ENCODE data around the gene CYP26C1. TPM values are rescaled to one million over a fixed set of nuclear protein-coding genes. Genes with fewer than 3 reads are reported as not detected.
"Not testable (repeated sequence)": the region's sequence is repeated elsewhere in the genome, so short reads cannot be mapped to it uniquely, and the experiment has no call there.

Gene CYP26C1
- total RNA-seq, 1 experiment from 2014 or later, result not detected

DNA sequence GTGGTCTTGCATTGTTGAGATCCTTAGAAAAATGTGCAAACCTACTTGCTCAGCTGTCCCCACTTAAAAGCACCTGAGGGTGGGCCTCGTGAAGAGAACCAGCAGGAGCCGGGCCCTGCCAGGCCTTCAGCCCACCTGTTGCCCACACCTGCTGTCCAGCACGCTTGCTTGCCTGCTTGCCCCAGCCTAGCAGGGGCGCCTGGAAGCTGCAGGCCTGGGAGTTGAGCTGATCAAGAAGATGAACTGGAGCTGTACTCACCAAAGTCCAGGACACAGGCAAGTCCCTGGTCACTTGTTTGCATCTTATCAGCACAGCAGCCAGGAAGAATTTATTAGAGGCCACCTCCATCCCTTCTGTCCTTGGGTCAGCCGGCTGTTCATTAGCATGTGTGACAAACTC lies 36.3 kb downstream of the CYP26C1 start:
- no peak for DNase-seq (ENCODE audit: low read depth)
- in situ Hi-C loops (cut with HindIII; ENCODE audit: low pct_unique_long_range_greater_than_20kb, low sequenced_read_pairs), result no loop called here

- in situ Hi-C loops (cut with HindIII; ENCODE audit: low pct_unique_long_range_greater_than_20kb, low sequenced_read_pairs), result no loop called here
- DNase-seq (ENCODE audit: low read depth), result no peak
These were observed 36.8 kb downstream of the CYP26C1 start for GRCh38 chr10:93097386-93097785.

DNA sequence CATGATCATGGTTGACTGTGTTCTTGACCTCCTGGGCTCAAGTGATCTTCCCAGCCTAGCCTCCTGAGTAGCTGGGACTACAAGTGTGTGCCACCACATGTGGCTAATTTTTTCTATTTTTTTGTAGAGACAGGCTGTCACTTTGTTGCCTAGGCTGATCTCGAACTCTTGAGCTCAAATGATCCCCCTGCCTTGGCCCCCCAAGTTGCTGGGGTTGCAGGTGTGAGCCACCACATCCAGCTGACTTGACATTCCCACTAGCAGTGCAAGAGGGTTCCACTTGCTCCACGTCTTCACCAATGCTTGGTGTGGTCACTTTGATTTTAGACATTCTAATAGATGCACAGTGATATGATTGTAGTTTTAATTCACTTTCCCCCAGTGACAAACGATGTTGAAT lies 38.2 kb downstream of the CYP26C1 start:
- DNase-seq (ENCODE audit: low read depth), result no peak
- in situ Hi-C loops (cut with HindIII; ENCODE audit: low pct_unique_long_range_greater_than_20kb, low sequenced_read_pairs), result no loop called here

DNA sequence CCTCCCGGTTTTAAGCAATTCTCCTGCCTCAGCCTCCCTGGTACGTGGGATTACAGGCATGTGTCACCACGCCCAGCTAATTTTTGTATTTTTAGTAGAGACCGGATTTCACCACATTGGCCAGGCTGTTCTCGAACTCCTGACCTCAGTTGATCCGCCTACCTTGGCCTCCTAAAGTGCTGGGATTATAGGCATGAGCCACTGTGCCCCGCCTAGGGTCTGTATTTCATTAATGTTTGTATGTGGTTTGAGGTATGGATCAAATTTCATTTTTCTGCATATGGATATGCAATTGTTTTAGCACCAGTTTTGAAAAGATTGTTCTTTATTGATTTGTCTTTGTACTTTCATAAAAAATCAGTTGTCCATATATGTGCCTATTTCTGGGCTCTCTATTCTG lies 39.1 kb downstream of the CYP26C1 start:
- DNase-seq (ENCODE audit: low read depth), result no peak
- in situ Hi-C loops (cut with HindIII; ENCODE audit: low pct_unique_long_range_greater_than_20kb, low sequenced_read_pairs), result loop anchor here (10.0 kb wide), 1 partner anchor 195 kb away; no protein-coding TSS in a partner anchor

GRCh38 chr10:93101148-93101547 lies 40.5 kb downstream of the CYP26C1 start:
- not testable (repeated sequence) for DNase-seq (ENCODE audit: low read depth)
- in situ Hi-C loops (cut with HindIII; ENCODE audit: low pct_unique_long_range_greater_than_20kb, low sequenced_read_pairs), result loop anchor here (10.0 kb wide), 1 partner anchor 194 kb away; no protein-coding TSS in a partner anchor

GRCh38 chr10:93103953-93104352 lies 43.4 kb downstream of the CYP26C1 start:
- in situ Hi-C loops (cut with HindIII; ENCODE audit: low pct_unique_long_range_greater_than_20kb, low sequenced_read_pairs), result loop anchor here (10.0 kb wide), 1 partner anchor 191 kb away; no protein-coding TSS in a partner anchor
- DNase-seq (ENCODE audit: low read depth), result no peak

DNA sequence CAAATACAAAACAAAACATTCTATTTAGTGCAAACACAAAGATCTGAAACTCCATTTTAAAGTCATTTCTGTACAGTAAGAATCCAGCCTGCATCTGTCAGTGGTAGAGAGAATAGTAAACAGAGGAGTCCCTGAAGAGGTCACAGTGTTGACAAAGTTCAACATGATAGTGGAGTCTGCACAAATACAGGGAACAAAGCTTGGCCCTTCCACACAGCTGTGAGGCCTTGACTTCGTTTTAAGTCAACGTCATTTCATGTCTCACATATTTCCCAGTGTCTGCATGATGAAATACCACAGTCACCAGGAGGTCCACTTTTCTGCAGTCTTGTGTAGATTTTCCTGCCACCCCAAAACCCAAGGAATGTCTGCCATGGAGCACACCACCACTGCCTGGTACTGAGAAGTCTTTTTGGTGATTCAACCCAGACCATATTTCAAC lies 46.1 kb downstream of the CYP26C1 start:
- no peak for DNase-seq (ENCODE audit: low read depth)
- in situ Hi-C loops (cut with HindIII; ENCODE audit: low pct_unique_long_range_greater_than_20kb, low sequenced_read_pairs), result loop anchor here (10.0 kb wide), 1 partner anchor 188 kb away; no protein-coding TSS in a partner anchor

GRCh38 chr10:93110472-93111146 lies 50.0 kb downstream of the CYP26C1 start:
- in situ Hi-C loops (cut with HindIII; ENCODE audit: low pct_unique_long_range_greater_than_20kb, low sequenced_read_pairs), result no loop called here
- DNase-seq (ENCODE audit: low read depth), result no peak

DNA sequence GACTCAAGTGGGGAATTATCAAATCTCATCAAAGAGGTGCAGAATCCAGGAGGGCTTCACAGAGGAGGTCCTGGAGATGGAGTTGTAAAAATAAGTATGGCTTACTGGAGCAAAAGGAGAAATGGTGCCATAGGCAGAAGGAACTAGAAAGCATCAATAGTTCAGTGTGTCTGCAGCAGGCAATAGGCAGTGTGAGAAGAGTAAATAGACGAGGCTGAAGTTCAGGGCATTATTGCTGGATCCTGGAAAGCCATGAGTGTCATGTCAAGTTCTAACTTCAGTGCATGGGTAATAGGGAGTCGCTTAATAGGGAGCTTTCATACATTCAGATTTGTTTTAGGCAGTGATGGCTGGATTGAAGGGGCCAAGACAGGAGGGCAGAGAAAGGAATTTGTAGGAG lies 52.4 kb downstream of the CYP26C1 start:
- in situ Hi-C loops (cut with HindIII; ENCODE audit: low pct_unique_long_range_greater_than_20kb, low sequenced_read_pairs), result no loop called here
- no peak for DNase-seq (ENCODE audit: low read depth)

DNA sequence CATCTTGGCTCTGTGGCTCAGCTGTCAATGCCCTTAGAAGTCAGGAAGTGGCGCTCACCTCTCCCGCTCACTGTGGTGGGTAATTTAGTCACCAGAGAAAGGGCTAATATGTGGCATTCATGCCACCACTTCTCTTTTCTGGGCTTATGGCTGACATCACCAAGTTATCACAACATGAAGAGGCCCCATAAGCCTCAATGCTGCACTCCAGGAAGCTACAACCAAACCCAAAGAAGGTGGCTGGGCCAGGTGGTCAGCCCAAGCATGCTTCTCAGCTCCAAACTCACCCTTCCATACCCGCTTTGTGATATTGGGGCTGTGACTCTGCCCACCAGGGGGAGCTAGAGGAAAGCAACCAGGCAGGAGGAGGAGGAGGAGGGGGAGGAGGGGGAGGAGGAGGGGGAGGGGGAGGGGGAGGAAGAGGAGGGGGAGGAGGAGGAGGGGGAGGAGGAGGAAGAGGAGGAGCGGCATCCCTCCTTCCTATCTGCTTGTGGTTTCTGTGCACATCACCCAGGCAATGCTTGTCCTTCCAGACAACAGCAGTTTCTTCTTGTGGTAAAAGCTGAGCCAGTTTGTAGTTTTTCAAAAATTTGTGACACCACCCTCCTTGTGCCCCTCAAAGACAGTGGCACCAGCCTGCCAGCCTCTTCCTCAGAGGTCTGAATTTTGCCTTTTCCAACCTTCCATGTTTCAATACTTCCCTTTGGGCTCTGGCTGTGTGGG lies 55.2 kb downstream of the CYP26C1 start:
- peak; percentile 36 for DNase-seq (ENCODE audit: low read depth)
- in situ Hi-C loops (cut with HindIII; ENCODE audit: low pct_unique_long_range_greater_than_20kb, low sequenced_read_pairs), result no loop called here

Other genes with a start within 250 kb of the CYP26C1 start
- 5.3 and 9.0 TPM in 2 replicates for gene EXOC6, start 212.3 kb upstream of the CYP26C1 start, total RNA-seq (2014; rRNA removed; shearing (Covaris generic); ENCODE audit: low replicate concordance)
- gene CYP26A1, start 13.1 kb downstream of the CYP26C1 start, total RNA-seq (2014; rRNA removed; shearing (Covaris generic); ENCODE audit: low replicate concordance), result not detected in 2 replicates

All from Caki2 (cell line).